T-helper 2 cell treated with Interferon-gamma antibody and Interleukin-4, amounts not matched to agents 100 ng/mL and 5 ng/mL, for 36 hours (primary cell): ENCODE results near the gene SPATA31A3. TPM values are rescaled to one million over a fixed set of nuclear protein-coding genes. Genes with fewer than 3 reads are reported as not detected.
"Not testable (repeated sequence)": the region's sequence is repeated elsewhere in the genome, so short reads cannot be mapped to it uniquely, and the experiment has no call there.

Experiments used
- intact Hi-C: fragments of 100-400 bp; cut with micrococcal nuclease; formaldehyde crosslinking; loops from one replicate; pipeline ENCODE4 v1.15.1; 2023
- total RNA-seq: library from RNA; stranded (reverse); gene quantifications from 2 replicates; pipeline ENCODE4 v1.2.3, GENCODE V29; 2022

SPATA31A3 gene
- total RNA-seq, result not detected in 2 replicates

DNA sequence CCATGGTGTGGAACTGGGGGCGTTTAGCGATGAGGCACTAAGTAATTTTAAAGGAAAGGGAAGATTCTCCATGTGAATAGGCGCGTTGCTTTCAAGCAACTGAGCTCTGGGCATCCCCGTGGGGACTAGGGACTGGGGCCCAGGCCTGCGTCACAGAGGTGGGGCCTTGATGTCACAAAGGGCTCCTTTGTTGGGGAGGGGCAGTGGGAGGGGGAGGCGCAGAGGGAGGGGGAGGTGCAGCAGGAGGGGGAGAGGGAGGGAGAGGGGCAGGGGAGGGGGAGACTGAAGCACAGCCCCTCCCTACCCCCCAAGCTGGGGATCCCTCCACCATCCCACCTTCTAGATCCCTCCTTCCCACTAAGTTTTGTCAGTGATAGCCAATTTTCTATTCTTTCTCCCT lies at the start of gene SPATA31A3:
SPATA31A3 (minus strand) TSS at position 101 of the 400 bp plus-strand sequence; CDS start at position 72, 29 bp downstream.
- intact Hi-C loops, result not testable (repeated sequence)

DNA sequence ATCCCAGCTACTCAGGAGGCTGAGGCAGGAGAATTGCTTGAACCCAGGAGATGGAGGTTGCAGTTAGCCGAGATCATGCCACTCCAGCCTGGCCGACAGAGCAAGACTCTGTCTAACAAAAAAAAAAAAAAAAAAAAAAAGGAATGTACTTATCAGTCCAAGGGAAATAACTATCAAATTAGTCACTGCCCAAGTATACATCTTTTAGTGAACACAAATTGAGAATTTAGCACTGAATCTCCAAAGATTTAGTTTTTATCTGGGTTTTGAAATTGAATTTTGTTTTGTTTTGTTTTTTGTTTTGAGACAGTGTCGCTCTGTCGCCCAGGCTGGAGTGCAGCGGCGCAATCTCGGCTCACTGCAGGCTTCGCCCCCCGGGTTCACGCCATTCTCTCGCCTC lies 39.8 kb downstream of the SPATA31A3 start:
- intact Hi-C loops, result not testable (repeated sequence)

DNA sequence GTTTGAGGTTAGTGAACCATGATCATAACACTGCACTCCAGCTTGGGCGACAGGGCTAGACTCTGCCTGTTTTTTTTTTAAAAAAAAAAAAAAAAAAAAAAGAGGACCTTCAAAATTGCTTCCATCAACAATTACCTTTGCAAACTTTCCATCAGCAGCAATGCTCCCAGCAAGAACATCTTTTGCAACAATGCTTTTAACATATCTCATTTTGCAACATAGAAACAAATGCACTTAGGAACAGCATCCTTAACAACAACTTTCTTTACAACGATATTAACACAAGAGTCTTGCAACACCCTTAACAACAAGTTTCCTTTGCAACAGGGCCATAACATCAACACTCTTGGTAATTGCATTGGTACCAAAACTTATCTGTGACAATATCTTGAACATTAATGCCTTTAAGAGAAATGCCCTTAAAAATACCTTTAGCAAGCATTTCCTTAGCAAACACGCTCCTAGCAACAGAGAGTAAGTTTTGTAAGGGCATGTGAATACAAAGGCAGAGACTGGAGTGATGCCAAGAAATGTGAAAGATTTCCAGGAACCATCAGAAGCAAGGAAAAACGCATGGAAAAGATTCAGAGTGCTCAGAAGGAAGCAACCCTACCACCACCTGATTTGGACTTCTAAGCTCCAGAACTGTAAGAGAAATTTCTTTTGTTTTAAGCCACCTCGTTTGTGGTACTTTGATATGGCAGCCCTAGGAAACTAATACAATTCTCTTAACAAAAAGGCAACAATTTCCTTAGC lies 49.8 kb downstream of the SPATA31A3 start:
- intact Hi-C loops, result not testable (repeated sequence)

DNA sequence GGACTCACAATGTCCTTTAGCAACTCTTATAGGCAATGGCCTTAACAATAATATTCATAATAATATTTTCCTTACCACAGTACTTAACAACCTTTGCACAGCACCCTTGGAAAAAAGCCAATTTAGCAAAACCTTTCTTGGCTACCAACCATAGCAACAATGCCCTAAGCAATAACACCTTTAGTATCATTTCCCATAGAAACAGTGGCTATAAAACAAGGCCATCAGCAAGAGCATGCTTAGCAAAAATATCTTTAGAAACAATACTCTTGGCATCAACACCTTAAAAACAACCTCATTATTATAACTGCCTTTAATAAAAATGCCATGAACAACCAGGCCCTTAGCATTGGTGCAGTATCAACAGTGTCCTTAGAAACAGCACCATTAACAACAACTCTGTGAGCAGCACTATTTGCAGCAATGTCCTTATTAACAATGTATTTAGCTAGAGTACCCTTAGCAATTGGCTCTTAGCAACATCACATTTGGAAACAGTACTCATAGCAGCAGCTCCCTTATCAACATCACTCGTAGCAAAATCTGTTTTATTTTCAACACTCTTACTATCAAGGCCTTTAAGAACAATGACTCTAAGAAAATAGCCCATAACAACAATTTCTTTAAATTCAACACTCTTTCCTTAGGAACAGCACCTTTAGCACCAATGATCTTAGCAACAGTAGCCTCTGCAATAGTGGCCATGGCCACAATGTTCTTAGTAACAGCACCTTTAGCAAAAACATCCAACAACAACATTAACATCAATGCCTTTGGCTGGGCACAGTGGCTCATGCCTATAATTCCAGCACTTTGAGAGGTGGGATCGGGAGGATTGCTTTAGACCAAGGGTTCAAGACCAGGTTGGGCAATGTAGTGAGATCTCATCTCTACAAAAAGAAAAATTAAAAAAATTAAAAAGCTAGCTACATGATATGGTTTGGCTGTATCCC lies 52.2 kb downstream of the SPATA31A3 start:
- intact Hi-C loops, result not testable (repeated sequence)

DNA sequence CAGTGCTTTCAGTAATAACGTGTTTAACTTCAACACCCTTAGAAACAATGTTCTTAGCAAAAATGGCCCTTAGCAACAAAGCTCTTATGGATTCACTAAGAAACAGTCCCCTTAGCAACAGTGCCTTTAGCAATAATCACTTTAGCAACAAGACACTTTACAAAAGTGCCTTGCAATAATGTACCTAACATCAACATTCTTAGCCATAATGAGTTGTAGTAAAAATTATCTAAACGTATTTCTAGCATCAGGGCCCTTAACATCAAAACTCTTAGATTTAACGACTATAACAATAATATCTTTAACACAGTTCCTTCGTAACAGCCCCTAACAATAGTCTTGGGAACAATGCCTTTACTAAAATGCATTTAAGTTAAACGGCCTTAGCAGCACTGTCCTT lies 54.0 kb downstream of the SPATA31A3 start:
- intact Hi-C loops, result not testable (repeated sequence)

DNA sequence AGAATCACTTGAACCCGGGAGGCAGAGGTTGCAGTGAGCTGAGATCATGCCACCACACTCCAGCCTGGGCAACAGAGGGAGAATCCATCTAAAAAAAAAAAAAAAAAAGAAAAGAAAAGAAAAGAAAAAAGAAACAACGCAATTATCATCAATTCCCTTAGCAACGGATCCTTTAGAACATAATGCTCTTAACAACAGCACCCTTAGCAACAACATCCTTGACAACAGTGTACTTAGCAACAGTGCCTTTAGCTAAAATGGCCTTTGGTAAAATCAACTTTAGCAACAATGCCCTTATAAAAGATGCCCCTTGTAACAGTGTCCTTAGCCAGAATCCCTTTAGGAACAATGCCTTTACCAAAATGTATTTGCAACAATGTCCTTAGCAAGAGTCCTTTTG lies 54.7 kb downstream of the SPATA31A3 start:
- intact Hi-C loops, result not testable (repeated sequence)

Other genes starting within 250 kb of the SPATA31A3 start
- gene ZNF658, start 91.8 kb downstream of the SPATA31A3 start, total RNA-seq, result 3.1 and 3.8 TPM in 2 replicates